DND-41 (cell line): ENCODE measurements around the gene ACOX3.
"Not testable (repeated sequence)": the region's sequence is repeated elsewhere in the genome, so short reads cannot be mapped to it uniquely, and the experiment has no call there.

Experiments
- ATAC-seq: fragments of 200-7000 bp; cut with Tn5 transposase; 3 replicates; pipeline ENCODE4 v1.9.1; 2021; ENCODE audit warnings: low read depth; ENCODE audit not compliant: insufficient read depth
- DNase-seq: peaks from one replicate; pipeline ENCODE4 v3.0.0-alpha.2; 2020
- H2AFZ ChIP-seq: 2 replicates; pipeline ENCODE4 v1.6.0; 2012; ENCODE audit warnings: low read depth, low read length
- H3K27ac ChIP-seq: 2 replicates; pipeline ENCODE4 v1.5.1; 2012; ENCODE audit warnings: low read length, inconsistent platforms
- H3K27me3 ChIP-seq: fragments of 200-600 bp; sonication (generic); 2 replicates; pipeline ENCODE4 v1.6.0; 2012; ENCODE audit warnings: low read length, mild to moderate bottlenecking, inconsistent platforms; ENCODE audit not compliant: insufficient read depth, poor library complexity
- H3K36me3 ChIP-seq: 2 replicates; pipeline ENCODE4 v1.5.1; 2012; ENCODE audit warnings: low read length, inconsistent platforms; ENCODE audit not compliant: insufficient read depth
- H3K4me1 ChIP-seq: 2 replicates; pipeline ENCODE4 v1.5.1; 2012; ENCODE audit warnings: mild to moderate bottlenecking, low read length; ENCODE audit not compliant: insufficient read depth
- H3K4me2 ChIP-seq: 2 replicates; pipeline ENCODE4 v1.6.0; 2012; ENCODE audit warnings: mild to moderate bottlenecking, moderate library complexity, low read length, inconsistent platforms; ENCODE audit not compliant: insufficient read depth
- H3K4me3 ChIP-seq, 2 experiments: fragments of 200-600 bp in 1 of 2; shearing (Covaris generic) in 1 of 2; 2 replicates each; pipeline ENCODE4 v1.5.1; 2012 to 2016; ENCODE audit warnings: inconsistent platforms in 2 of 2, low read length in 2 of 2, mild to moderate bottlenecking in 2 of 2, low read depth in 1 of 2, moderate library complexity in 1 of 2
- H3K79me2 ChIP-seq: 2 replicates; pipeline ENCODE4 v1.6.0; 2012; ENCODE audit warnings: low read length, inconsistent platforms; ENCODE audit not compliant: insufficient read depth
- H3K9ac ChIP-seq: 2 replicates; pipeline ENCODE4 v1.6.0; 2012; ENCODE audit warnings: low read depth, mild to moderate bottlenecking, inconsistent platforms, low read length, moderate library complexity
- H3K9me3 ChIP-seq: 2 replicates; pipeline ENCODE4 v1.5.1; 2012; ENCODE audit warnings: low read length, moderate library complexity, mild to moderate bottlenecking, inconsistent platforms; ENCODE audit not compliant: insufficient read depth, severe bottlenecking
- H4K20me1 ChIP-seq: 2 replicates; pipeline ENCODE4 v1.6.0; 2012; ENCODE audit warnings: low read length; ENCODE audit not compliant: insufficient read depth
- EZH2 ChIP-seq: IDR thresholded peaks from 3 replicates; pipeline ENCODE4 v1.6.1; 2012; ENCODE audit warnings: borderline replicate concordance, low read depth, mild to moderate bottlenecking, moderate library complexity, low read length, inconsistent platforms; ENCODE audit not compliant: severe bottlenecking
- TF ChIP-seq, protein P1 (sequence below): IDR thresholded peaks from 2 replicates; pipeline ENCODE4 v1.5.1; 2012; ENCODE audit warnings: borderline replicate concordance, low read length, moderate library complexity, mild to moderate bottlenecking; ENCODE audit not compliant: poor library complexity, severe bottlenecking; ENCODE audit errors: extremely low read depth

ACOX3 gene

DNA sequence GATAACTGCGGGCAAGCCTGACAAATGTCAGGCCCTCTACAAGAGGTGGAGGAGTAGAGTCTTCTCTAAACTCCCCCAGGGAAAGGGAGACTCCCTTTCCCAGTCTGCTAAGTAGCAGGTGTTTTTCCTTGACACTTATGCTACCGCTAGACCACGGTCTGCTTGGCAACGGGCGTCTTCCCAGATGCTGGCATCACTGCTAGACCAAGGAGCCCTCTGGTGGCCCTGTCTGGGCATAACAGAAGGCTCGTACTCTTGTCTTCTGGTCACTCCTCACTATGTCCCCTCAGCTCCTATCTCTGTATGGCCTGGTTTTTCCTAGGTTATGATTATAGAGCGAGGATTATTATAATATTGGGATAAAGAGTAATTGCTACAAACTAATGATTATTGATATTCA lies 33.6 kb downstream of the ACOX3 start:
- H3K27ac ChIP-seq, H3K79me2 ChIP-seq, H4K20me1 ChIP-seq, H3K9ac ChIP-seq, H3K4me1 ChIP-seq, H3K9me3 ChIP-seq, ATAC-seq, H3K4me2 ChIP-seq, H2AFZ ChIP-seq, H3K27me3 ChIP-seq, H3K4me3 ChIP-seq: not testable (repeated sequence)
- DNase-seq = peak; percentile 29
- TF ChIP-seq, protein P1, sequence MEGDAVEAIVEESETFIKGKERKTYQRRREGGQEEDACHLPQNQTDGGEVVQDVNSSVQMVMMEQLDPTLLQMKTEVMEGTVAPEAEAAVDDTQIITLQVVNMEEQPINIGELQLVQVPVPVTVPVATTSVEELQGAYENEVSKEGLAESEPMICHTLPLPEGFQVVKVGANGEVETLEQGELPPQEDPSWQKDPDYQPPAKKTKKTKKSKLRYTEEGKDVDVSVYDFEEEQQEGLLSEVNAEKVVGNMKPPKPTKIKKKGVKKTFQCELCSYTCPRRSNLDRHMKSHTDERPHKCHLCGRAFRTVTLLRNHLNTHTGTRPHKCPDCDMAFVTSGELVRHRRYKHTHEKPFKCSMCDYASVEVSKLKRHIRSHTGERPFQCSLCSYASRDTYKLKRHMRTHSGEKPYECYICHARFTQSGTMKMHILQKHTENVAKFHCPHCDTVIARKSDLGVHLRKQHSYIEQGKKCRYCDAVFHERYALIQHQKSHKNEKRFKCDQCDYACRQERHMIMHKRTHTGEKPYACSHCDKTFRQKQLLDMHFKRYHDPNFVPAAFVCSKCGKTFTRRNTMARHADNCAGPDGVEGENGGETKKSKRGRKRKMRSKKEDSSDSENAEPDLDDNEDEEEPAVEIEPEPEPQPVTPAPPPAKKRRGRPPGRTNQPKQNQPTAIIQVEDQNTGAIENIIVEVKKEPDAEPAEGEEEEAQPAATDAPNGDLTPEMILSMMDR = peak; percentile 30
- H3K36me3 ChIP-seq = peaks cover 19% of the 10 kb centered on the region

DNA sequence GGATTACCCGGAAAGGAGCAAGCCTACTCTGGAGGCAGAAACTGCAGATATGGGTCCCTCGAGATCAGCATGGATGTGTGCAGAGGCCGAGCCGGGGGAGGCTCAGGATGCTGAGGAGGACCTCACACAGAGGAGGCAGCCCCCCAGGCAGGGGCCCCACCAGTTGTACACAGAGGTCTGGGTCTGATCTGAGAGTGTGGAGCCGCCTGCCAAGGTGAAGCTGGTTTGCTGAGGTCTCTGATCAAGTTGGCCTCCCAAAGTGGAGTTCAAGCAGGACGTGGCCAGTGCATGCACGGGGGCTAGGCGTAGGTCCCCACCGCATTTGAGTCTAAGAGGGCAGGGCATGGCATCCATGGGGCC lies 35.0 kb downstream of the ACOX3 start:
- TF ChIP-seq, protein P1 = no peak
- TF ChIP-seq EZH2 = no peak
- no peak for ATAC-seq
- H3K27ac ChIP-seq = no peak overlapping the region
- no peak overlapping the region for H3K4me3 ChIP-seq
- DNase-seq = no peak
- H3K9me3 ChIP-seq = no peaks in the 10 kb centered on the region
- H3K4me1 ChIP-seq = no peaks in the 10 kb centered on the region
- H3K27me3 ChIP-seq = no peaks in the 10 kb centered on the region
- H3K36me3 ChIP-seq = peaks cover 19% of the 10 kb centered on the region
- peaks cover 3% of the 10 kb centered on the region; the same call in 1 of the 2 replicates for H4K20me1 ChIP-seq
- no peak overlapping the region for H2AFZ ChIP-seq
- no peaks in the 10 kb centered on the region for H3K79me2 ChIP-seq
- no peak overlapping the region for H3K9ac ChIP-seq
- H3K4me2 ChIP-seq = no peak overlapping the region

DNA sequence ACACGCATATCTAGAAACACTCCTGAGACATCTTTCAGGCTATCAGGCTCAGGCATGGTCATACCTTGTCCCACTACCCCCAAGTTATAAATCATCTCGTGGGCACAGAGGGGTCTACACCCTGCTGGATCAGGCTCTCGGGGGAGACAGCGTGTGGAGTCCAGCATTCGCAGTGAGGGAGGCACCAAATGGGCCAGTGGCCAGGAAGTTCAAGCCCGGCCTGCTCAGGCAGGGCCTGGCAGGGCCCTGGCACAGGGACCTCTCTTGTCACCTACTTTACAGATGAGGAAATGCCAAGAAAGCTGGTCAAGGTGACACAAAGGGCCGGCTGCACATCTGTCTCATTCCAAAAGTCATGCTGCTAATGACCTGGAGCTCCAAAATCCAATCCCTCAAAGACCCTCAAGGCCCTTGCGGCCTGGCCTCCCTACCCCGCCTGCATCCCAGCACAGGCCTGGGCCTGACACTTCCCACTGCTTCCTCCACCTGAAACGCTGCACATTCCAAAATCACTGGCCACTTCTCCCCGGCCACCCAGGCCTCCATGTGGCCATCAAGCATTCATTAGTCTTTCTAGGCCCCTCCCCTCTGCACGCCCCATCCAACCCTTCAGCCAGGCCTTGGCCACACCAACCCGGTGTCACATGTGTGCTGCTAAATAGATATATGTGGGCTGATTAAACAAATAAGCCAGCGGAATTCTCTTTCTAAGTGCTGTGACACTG lies 35.6 kb downstream of the ACOX3 start:
- no peak for TF ChIP-seq EZH2
- TF ChIP-seq, protein P1 = no peak
- no peak for ATAC-seq

DNA sequence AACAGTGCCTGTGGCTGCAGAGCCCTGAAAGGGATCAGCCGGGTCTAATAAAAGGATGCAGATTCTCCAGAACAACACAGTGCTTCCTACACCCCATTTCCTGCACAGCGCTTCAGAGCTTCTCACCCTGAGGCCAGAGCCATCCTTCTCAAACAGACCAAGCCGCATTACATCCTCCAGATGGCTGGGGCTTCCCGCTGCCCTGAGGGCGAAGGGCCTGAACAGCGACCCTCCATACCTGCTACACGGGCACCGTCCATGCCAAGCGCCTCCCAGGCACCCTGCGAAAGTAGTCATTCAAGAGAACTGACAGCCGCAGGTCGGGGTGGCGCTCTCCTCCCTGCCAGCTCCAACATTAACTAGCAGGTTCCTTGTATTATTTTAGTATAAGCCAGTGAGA lies 36.5 kb downstream of the ACOX3 start:
- H3K9ac ChIP-seq = no peak overlapping the region
- no peak for DNase-seq
- H3K79me2 ChIP-seq = no peaks in the 10 kb centered on the region
- H3K27me3 ChIP-seq = no peaks in the 10 kb centered on the region
- no peaks in the 10 kb centered on the region for H3K4me1 ChIP-seq
- H3K4me2 ChIP-seq = no peak overlapping the region
- no peak for TF ChIP-seq EZH2
- H3K9me3 ChIP-seq = no peaks in the 10 kb centered on the region
- no peak overlapping the region for H3K4me3 ChIP-seq
- no peak for ATAC-seq
- H4K20me1 ChIP-seq = peaks cover 3% of the 10 kb centered on the region; the same call in 1 of the 2 replicates
- no peak overlapping the region for H3K27ac ChIP-seq
- peaks cover 19% of the 10 kb centered on the region for H3K36me3 ChIP-seq
- no peak overlapping the region for H2AFZ ChIP-seq

More for the DNA sequence above, 35.6 kb downstream of the ACOX3 start:
- no peak overlapping the region for H3K9ac ChIP-seq
- no peak overlapping the region for H3K27ac ChIP-seq
- no peak for DNase-seq
- no peaks in the 10 kb centered on the region for H3K79me2 ChIP-seq
- peaks cover 3% of the 10 kb centered on the region; the same call in 1 of the 2 replicates for H4K20me1 ChIP-seq
- H3K27me3 ChIP-seq = no peaks in the 10 kb centered on the region
- no peaks in the 10 kb centered on the region for H3K9me3 ChIP-seq
- no peak overlapping the region for H3K4me2 ChIP-seq
- H3K4me3 ChIP-seq = no peak overlapping the region
- no peak overlapping the region for H2AFZ ChIP-seq
- no peaks in the 10 kb centered on the region for H3K4me1 ChIP-seq
- peaks cover 19% of the 10 kb centered on the region for H3K36me3 ChIP-seq
